Progenitor cell of endocrine pancreas (in vitro differentiated cells): ENCODE data around the gene ZNF385B. TPM values are rescaled to one million over a fixed set of nuclear protein-coding genes. Genes with fewer than 3 reads are reported as not detected.

ENCODE experiments used
- DNase-seq: peaks from one replicate; pipeline ENCODE4 v3.0.0; 2021; ENCODE audit warnings: low spot score; ENCODE audit not compliant: unreplicated experiment
- H3K27ac Mint-ChIP-seq: 2 replicates; pipeline ENCODE4 v1.8.0; 2021; ENCODE audit warnings: mild to moderate bottlenecking, moderate library complexity, mixed read lengths
- H3K27me3 Mint-ChIP-seq: 2 replicates; pipeline ENCODE4 v1.8.0; 2021; ENCODE audit warnings: mixed read lengths
- H3K36me3 Mint-ChIP-seq: 2 replicates; pipeline ENCODE4 v1.8.0; 2022; ENCODE audit warnings: mixed read lengths; ENCODE audit not compliant: insufficient read depth
- H3K4me1 Mint-ChIP-seq: 2 replicates; pipeline ENCODE4 v1.8.0; 2021; ENCODE audit warnings: low read depth, mixed read lengths
- H3K4me3 Mint-ChIP-seq: 2 replicates; pipeline ENCODE4 v1.8.0; 2021; ENCODE audit warnings: low read depth, mild to moderate bottlenecking, moderate library complexity, mixed read lengths
- H3K9me3 Mint-ChIP-seq: 2 replicates; pipeline ENCODE4 v1.8.0; 2021; ENCODE audit warnings: low read depth, mixed read lengths
- total RNA-seq: library from RNA; stranded (reverse); gene quantifications from 2 replicates; pipeline ENCODE4 v1.2.1, GENCODE V29; 2021
- TF ChIP-seq, protein P1 (sequence below): fragments of 200-600 bp; sonication (generic); IDR thresholded peaks from one replicate; pipeline ENCODE4 v1.5.0; 2021; ENCODE audit warnings: antibody characterized with exemption, mild to moderate bottlenecking; ENCODE audit not compliant: unreplicated experiment

ZNF385B gene
- total RNA-seq, 1 donor from 2014 or later = 4.9 TPM

DNA sequence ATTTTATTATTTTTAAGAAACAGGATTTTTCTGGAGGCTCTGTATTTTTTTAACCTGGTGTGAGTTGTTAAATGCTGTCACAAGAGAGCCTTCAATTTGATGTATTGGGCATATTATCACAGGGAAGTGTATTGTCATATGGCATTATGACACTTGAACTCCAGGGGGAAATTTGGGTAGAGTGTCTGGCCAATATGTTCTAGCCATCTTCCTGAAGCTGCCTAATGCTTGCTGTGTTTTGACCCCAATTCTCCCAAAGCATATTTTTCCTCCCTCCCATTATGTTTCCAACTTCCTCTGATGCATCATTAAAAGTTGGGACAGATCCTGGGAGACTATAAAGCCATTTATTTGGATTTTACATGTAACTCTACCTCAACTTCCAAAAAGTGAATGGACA lies 382.6 kb downstream of the ZNF385B start:
- TF ChIP-seq, protein P1, sequence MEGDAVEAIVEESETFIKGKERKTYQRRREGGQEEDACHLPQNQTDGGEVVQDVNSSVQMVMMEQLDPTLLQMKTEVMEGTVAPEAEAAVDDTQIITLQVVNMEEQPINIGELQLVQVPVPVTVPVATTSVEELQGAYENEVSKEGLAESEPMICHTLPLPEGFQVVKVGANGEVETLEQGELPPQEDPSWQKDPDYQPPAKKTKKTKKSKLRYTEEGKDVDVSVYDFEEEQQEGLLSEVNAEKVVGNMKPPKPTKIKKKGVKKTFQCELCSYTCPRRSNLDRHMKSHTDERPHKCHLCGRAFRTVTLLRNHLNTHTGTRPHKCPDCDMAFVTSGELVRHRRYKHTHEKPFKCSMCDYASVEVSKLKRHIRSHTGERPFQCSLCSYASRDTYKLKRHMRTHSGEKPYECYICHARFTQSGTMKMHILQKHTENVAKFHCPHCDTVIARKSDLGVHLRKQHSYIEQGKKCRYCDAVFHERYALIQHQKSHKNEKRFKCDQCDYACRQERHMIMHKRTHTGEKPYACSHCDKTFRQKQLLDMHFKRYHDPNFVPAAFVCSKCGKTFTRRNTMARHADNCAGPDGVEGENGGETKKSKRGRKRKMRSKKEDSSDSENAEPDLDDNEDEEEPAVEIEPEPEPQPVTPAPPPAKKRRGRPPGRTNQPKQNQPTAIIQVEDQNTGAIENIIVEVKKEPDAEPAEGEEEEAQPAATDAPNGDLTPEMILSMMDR = no peak
- no peaks in the 10 kb centered on the region for H3K9me3 Mint-ChIP-seq
- no peaks in the 10 kb centered on the region for H3K4me1 Mint-ChIP-seq
- H3K4me3 Mint-ChIP-seq = no peak overlapping the region
- DNase-seq = no peak
- no peaks in the 10 kb centered on the region for H3K27me3 Mint-ChIP-seq
- no peaks in the 10 kb centered on the region for H3K36me3 Mint-ChIP-seq
- H3K27ac Mint-ChIP-seq = no peak overlapping the region

DNA sequence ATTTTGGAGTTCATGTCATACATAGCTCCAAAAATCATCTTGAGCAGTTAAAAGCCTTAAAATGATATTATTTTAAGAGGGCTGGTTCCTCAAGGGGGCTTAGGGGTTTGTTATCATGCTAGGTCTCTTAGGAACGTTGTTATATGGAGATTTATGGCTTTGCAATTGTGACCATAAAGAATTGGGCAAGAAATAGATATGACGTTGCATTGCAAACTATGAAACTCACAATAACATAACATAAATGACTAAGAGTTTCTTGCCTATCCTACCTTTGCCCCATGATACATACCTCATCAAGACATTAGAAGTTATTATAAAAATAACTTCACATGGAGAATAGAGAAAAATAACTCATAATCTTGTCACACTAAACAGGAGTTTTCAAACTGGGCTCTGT lies 390.4 kb downstream of the ZNF385B start:
- Mint-ChIP-seq H3K9me3 (no peaks in the 10 kb centered on the region), H3K27me3 (no peaks in the 10 kb centered on the region), H3K4me3 (no peak overlapping the region), H3K4me1 (no peaks in the 10 kb centered on the region), H3K27ac (no peak overlapping the region), H3K36me3 (no peaks in the 10 kb centered on the region)
- DNase-seq = no peak
- TF ChIP-seq, protein P1 = no peak

DNA sequence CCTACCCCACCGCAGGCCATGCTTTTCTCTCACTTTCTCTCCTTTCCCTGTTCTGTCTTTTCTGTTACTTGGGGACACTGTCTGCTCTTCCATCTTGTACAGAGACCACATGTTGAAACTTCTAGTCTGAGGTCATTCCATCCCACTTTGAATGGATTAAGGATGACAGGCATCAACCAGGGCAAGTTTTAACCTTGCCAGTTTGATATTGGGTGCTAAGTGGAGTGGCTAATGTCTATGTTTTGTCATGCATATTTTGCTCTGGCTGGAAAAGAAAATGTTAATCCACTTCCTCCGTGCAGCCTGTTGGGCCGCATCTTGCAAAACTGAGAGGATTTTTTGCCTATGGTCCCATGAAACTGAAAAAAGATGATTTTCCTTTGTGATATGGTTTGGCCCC lies 391.3 kb downstream of the ZNF385B start:
- TF ChIP-seq, protein P1 = no peak
- no peak for DNase-seq
- Mint-ChIP-seq H3K27me3 (no peaks in the 10 kb centered on the region), H3K4me3 (no peak overlapping the region), H3K4me1 (no peaks in the 10 kb centered on the region), H3K27ac (no peak overlapping the region), H3K36me3 (peaks cover under 1% of the 10 kb centered on the region), H3K9me3 (peaks cover 2% of the 10 kb centered on the region)

DNA sequence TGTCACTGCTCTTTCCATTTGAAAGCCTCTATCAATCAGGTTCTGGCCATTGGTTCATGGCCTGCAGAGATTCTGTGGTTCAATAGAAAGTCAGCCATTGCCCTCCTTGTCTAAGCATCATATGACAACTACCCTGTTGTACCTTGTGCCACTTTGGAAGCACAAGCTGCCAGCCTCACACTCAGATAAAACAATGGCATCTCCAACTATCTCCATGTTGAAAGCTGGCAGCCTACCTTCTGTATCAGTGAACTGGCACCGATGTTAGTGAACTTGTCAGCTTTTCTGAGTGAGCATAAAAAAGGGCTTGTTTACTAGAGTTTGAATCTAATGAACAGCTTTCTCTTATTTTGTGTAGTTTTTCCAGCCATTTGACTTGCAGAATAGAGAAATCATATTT lies 393.5 kb downstream of the ZNF385B start:
- Mint-ChIP-seq H3K36me3 (peaks cover 5% of the 10 kb centered on the region), H3K9me3 (peaks cover 7% of the 10 kb centered on the region), H3K27ac (no peak overlapping the region), H3K4me1 (no peaks in the 10 kb centered on the region), H3K4me3 (no peak overlapping the region), H3K27me3 (no peaks in the 10 kb centered on the region)
- TF ChIP-seq, protein P1 = no peak
- DNase-seq = no peak

DNA sequence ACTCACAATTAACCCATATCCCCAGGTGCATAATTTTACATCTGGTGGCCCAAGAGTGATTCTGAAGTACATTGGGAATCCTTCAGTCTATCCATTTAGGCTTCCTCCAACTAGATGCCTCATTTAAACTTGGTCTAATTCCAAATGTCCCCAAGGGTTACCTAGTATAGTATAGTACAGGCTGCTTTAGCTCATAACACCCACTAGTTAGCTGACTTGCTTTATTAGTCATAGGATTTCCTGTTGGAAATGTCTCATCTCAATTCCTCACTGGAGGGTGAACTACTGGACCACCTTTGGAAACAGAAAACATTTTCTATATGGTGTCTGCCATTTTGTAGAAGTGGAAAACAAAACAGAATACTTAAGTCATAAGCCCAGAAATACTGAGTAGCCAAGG lies 394.3 kb downstream of the ZNF385B start:
- H3K27me3 Mint-ChIP-seq = no peaks in the 10 kb centered on the region
- no peak for DNase-seq
- H3K4me1 Mint-ChIP-seq = peaks cover 5% of the 10 kb centered on the region
- no peak overlapping the region for H3K4me3 Mint-ChIP-seq
- H3K27ac Mint-ChIP-seq = no peak overlapping the region
- TF ChIP-seq, protein P1 = no peak
- peaks cover 5% of the 10 kb centered on the region for H3K36me3 Mint-ChIP-seq
- H3K9me3 Mint-ChIP-seq = peaks cover 7% of the 10 kb centered on the region

DNA sequence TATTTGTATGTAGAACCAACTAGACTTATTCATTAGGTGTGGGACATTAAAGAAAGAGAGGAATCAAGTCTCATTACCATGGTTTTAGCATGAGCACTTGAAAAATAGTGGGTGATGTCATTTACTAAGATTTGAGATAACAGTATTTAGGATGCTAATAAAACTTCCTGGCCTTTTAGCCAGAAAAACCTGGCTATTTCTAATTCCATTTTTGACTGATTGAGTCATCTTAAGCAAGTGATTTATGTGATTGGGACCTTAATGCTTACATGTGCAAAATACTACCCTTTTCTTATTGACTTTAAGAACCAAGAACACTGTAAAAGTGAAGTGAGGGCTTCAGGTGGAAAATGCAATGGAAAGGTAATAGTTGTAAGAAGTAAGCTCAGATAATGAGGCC lies 400.0 kb downstream of the ZNF385B start:
- Mint-ChIP-seq H3K27me3 (no peaks in the 10 kb centered on the region), H3K4me3 (no peak overlapping the region), H3K9me3 (peaks cover 30% of the 10 kb centered on the region), H3K36me3 (peaks cover 13% of the 10 kb centered on the region), H3K4me1 (peaks cover 17% of the 10 kb centered on the region), H3K27ac (no peak overlapping the region)
- no peak for DNase-seq
- TF ChIP-seq, protein P1 = no peak
